Measurements from ENCODE around the gene FRYL. TPM values are rescaled to one million over a fixed set of nuclear protein-coding genes. Genes with fewer than 3 reads are reported as not detected.

FRYL gene
- total and polyA plus RNA-seq, 2 of the 8 experiments (the other 6 are each of a cell fraction or from before 2014, with no cell fraction given): 8.0 to 36.5 TPM

GRCh38 chr4:48602763-48603162 is 177.3 kb downstream of the FRYL start:
- 94% methylated on average over 4 of the region's 4 CpGs; no CpG with 5 or more reads in 1 of the 2 experiments for WGBS, 2 experiments (ENCODE audit: extremely low coverage in 1 of 2, insufficient coverage in 1 of 2, insufficient read length in 1 of 2, insufficient replicate concordance in 2 of 2, low coverage in 1 of 2, low lambda C conversion rate in 2 of 2, missing lambda C conversion rate in 1 of 2)
- CTCF ChIA-PET (ENCODE audit: partially characterized antibody): interaction anchor here (1.0 to 1.4 kb wide), 2 partner anchors 17 to 29 kb away, joined by 3 read pairs; no protein-coding TSS in a partner anchor
- no peak for FAIRE-seq

More at GRCh38 chr4:48602763-48603162, 177.3 kb downstream of the FRYL start:
- Histone ChIP-seq H3K27ac (ENCODE audit: low read depth, low read length) (no peak overlapping the region), H3K23me2 (ENCODE audit: low read depth, low read length) (no peaks in the 10 kb centered on the region), H3K4me3 (ENCODE audit: extremely low read depth in 1 of 4, insufficient read depth in 2 of 4, low read depth in 3 of 4, low read length in 4 of 4) (no peak overlapping the region), H2AFZ (ENCODE audit: low read length) (no peak overlapping the region), H3K14ac (ENCODE audit: insufficient read length) (no peak overlapping the region), H3K4me1 (replicated peaks in 1 of 4; ENCODE audit: control insufficient read depth in 3 of 4, insufficient read depth in 4 of 4, low read length in 3 of 4) (no peaks in the 10 kb centered on the region), H3K4me2 (ENCODE audit: insufficient read depth in 1 of 2, low read depth in 2 of 2, low read length in 2 of 2) (no peak overlapping the region), H3K36me3 (ENCODE audit: control insufficient read depth in 2 of 4, insufficient read depth in 4 of 4, low read length in 3 of 4) (no peaks in the 10 kb centered on the region; a peak in 1 of 8 replicates), H4K8ac (ENCODE audit: extremely low read depth, insufficient read depth, low read length) (no peak overlapping the region), H3K9ac (replicated peaks in 1 of 4; ENCODE audit: extremely low read depth in 1 of 4, low read depth in 3 of 4, low read length in 3 of 4) (no peak overlapping the region), H4K91ac (replicated peaks; ENCODE audit: insufficient read length, low read length) (no peak overlapping the region), H2BK12ac (ENCODE audit: low read depth, low read length) (no peak overlapping the region), H2BK15ac (ENCODE audit: low read length) (no peak overlapping the region), H3K79me2 (ENCODE audit: control insufficient read depth in 1 of 2, insufficient read depth in 2 of 2, low read length in 2 of 2) (no peaks in the 10 kb centered on the region), H3K4ac (replicated peaks; ENCODE audit: insufficient read length, low read depth, low read length) (no peak overlapping the region), H3K23ac (ENCODE audit: insufficient read length) (no peak overlapping the region), H3K18ac (ENCODE audit: extremely low read depth, low read length) (no peak overlapping the region), H2BK120ac (replicated peaks; ENCODE audit: low read depth, low read length) (no peak overlapping the region), H3K27me3 (replicated peaks in 1 of 4; ENCODE audit: control insufficient read depth in 3 of 4, extremely low read depth in 1 of 4, insufficient read depth in 3 of 4, low read length in 3 of 4) (no peaks in the 10 kb centered on the region), H2BK20ac (ENCODE audit: low read length) (no peak overlapping the region), H2BK5ac (ENCODE audit: low read depth, low read length) (no peak overlapping the region), H3K56ac (replicated peaks; ENCODE audit: insufficient read length, low read depth, low read length) (no peak overlapping the region), H2AK5ac (ENCODE audit: low read depth, low read length) (no peak overlapping the region), H4K20me1 (replicated peaks in 1 of 2; ENCODE audit: control insufficient read depth in 1 of 2, insufficient read depth in 2 of 2, low read length in 2 of 2) (no peaks in the 10 kb centered on the region), H4K5ac (ENCODE audit: insufficient read length, low read depth, low read length) (no peak overlapping the region), H3K79me1 (ENCODE audit: low read depth, low read length) (no peaks in the 10 kb centered on the region), H3K9me3 (ENCODE audit: insufficient read depth in 2 of 2, low read depth in 1 of 2, low read length in 1 of 2) (no peaks in the 10 kb centered on the region)
- POLR2A ChIA-PET (ENCODE audit: partially characterized antibody): no interaction called here
- no peak for DNase-seq (ENCODE audit: low read depth in 1 of 2, low spot score in 2 of 2)
- no peak for TF ChIP-seq FOSL1 (IDR thresholded peaks at IDR 0.05; ENCODE audit: insufficient read depth, low read depth, low read length)
- TF ChIP-seq HDAC2 (IDR thresholded peaks at IDR 0.05; ENCODE audit: borderline replicate concordance in 1 of 2, low read depth in 2 of 2, low read length in 2 of 2): no peak

Measured in H1 (cell line).